ENCODE measurements around the gene PLEKHG4. TPM values are rescaled to one million over a fixed set of nuclear protein-coding genes. Genes with fewer than 3 reads are reported as not detected.

Gene PLEKHG4
- total and polyA plus RNA-seq, 9 of the 15 experiments (the other 6 are each of a cell fraction or from before 2014, with no cell fraction given), result 3.7 to 36.8 (median 17.9) TPM

DNA sequence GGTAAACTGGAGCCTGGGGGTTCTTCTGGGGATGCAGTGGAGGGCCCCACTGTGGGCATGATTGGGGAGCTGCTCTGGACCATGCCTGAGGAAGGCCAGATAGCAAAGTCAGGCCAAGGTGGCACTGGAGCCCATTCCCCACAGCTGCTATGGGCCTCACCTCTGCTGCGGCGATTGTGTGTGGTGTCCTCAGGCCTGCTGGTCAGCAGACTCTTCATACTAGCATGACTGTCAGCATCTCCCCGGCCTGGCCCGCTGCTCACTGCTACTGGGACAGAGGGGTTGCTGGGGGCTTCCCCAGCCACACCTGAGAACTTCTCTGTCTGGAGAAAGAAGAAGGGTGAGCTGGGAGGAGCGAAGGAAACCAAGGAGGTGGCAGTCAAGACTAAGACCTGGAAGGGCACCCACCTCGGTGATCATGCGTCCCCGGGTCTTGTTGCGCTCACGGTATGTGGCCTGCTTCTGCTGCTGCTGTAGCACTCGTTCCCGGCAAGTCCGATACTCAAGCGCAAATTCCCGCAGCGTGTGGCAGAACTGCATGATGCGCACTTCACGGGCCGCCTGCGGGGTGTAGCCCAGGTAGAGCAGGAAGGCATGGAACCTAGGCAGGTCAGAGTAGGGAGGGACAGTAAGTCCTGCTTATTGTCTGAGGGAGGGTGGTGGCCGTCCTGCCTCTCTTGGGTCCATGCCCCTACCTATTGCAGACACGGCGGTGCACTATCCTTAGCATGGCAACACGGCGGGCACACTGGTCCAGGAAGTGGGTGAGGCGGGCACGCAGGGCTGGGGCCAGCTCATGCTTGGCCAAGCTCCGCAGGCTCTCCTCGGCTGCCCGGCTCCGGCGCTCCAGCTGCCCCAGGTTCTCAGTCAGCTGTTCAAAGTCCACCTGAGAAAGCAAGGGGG lies 49.2 kb upstream of the PLEKHG4 start:
- no peaks in the 10 kb centered on the region for H4K20me1 ChIP-seq (replicated peaks; ENCODE audit: control insufficient read depth, insufficient read depth, low read length)
- no TSS peak for BruUV-seq (replicated peaks)
- no peak overlapping the region for H3K4me2 ChIP-seq (ENCODE audit: insufficient read depth, low read length)
- no peak overlapping the region for H2AFZ ChIP-seq (ENCODE audit: low read depth, low read length)
- no peak for FAIRE-seq
- H3K4me1 ChIP-seq (replicated peaks in 1 of 2; ENCODE audit: control insufficient read depth in 2 of 2, insufficient read depth in 2 of 2, low read length in 2 of 2), result peaks cover 14 to 25% of the 10 kb centered on the region in 2 experiments; a peak in 4 of 5 replicates
- ChIA-PET POLR2A (interaction anchor here (0.6 kb wide), 1 partner anchor 40 kb away, joined by 3 read pairs; the partner anchor contains the start of gene EXOC3L1), CTCF (ENCODE audit: low intra/inter-chr PET ratio) (no interaction called here)
- intact Hi-C loops (cut with micrococcal nuclease), result loop anchor here (5.0 kb wide), 1 partner anchor 38 kb away; the partner anchor contains the start of genes E2F4 and EXOC3L1
- H3K79me2 ChIP-seq (ENCODE audit: control insufficient read depth, insufficient read depth, low read length), result peaks cover 21% of the 10 kb centered on the region
- H3K9ac ChIP-seq (ENCODE audit: insufficient read depth in 1 of 2, low read depth in 2 of 2, low read length in 2 of 2), result no peak overlapping the region
- no peaks in the 10 kb centered on the region for H3K9me1 ChIP-seq (ENCODE audit: control insufficient read depth, insufficient read depth, low read length)
- no peak overlapping the region for H3K27ac ChIP-seq (ENCODE audit: extremely low read depth, low read depth, low read length)
- no peak for ATAC-seq
- 92% methylated on average over 30 of the region's 32 CpGs for WGBS (ENCODE audit: insufficient coverage, low coverage, missing lambda C conversion rate)
- H3K9me3 ChIP-seq (replicated peaks; ENCODE audit: control insufficient read depth, insufficient read depth, low read depth, low read length), result no peaks in the 10 kb centered on the region
- in situ Hi-C loops (cut with MboI), result no loop called here
- H3K36me3 ChIP-seq (ENCODE audit: control insufficient read depth, insufficient read depth, low read length), result peaks cover 76% of the 10 kb centered on the region; the same call in 2 of the 3 replicates
- no peak for DNase-seq (ENCODE audit: extremely low read depth in 1 of 4, low spot score in 3 of 4)
- no peaks in the 10 kb centered on the region for H3K27me3 ChIP-seq (ENCODE audit: control insufficient read depth in 2 of 2, insufficient read depth in 2 of 2, low read length in 2 of 2)
- TF ChIP-seq STAT5B (CRISPR knock-in tag; IDR thresholded peaks at IDR 0.05), result no peak
- no peak for TF ChIP-seq POLR2AphosphoS5 (IDR thresholded peaks at IDR 0.05; ENCODE audit: control insufficient read depth, insufficient read depth, low read depth, low read length)
- peak; percentile 58; the same call in 1 of the 2 replicates for TF ChIP-seq RBFOX2 (IDR thresholded peaks at IDR 0.05; ENCODE audit: low read depth, low read length)
- TF ChIP-seq SUPT5H (IDR thresholded peaks at IDR 0.05), result 0 out of 2 replicates have a peak, but pooled peaks have one; percentile 8
- TF ChIP-seq POLR2A (conservative IDR thresholded peaks at IDR 0.05), result peak; percentile 4; the same call in 1 of the 2 replicates
- peak; percentile 63 for TF ChIP-seq POLR2G (IDR thresholded peaks at IDR 0.05; ENCODE audit: low read depth, low read length)
- TF ChIP-seq MEF2A (IDR thresholded peaks at IDR 0.05; ENCODE audit: control insufficient read depth, low read depth, low read length), result no peak
- no peak overlapping the region for H3K4me3 ChIP-seq
